WERI-Rb-1 (cell line): Measurements from ENCODE around the gene PRTG.
"Not testable (repeated sequence)": the region's sequence is repeated elsewhere in the genome, so short reads cannot be mapped to it uniquely, and the experiment has no call there.

Source experiments
- DNase-seq: peaks from one replicate; pipeline ENCODE4 v3.0.0-alpha.2; 2020
- H3K27ac ChIP-seq: fragments of 250-450 bp; sonication (Bioruptor Pico); 2 replicates; pipeline ENCODE4 v1.5.1; 2020; ENCODE audit warnings: mild to moderate bottlenecking, moderate library complexity
- H3K27me3 ChIP-seq: fragments of 250-450 bp; sonication (Bioruptor Pico); 2 replicates; pipeline ENCODE4 v1.5.1; 2021; ENCODE audit warnings: mild to moderate bottlenecking, low read depth, moderate library complexity; ENCODE audit not compliant: insufficient read depth, severe bottlenecking
- H3K36me3 ChIP-seq: fragments of 250-450 bp; sonication (Bioruptor Pico); 2 replicates; pipeline ENCODE4 v1.5.1; 2020; ENCODE audit warnings: mild to moderate bottlenecking, moderate library complexity
- H3K4me3 ChIP-seq: 2 replicates; pipeline ENCODE4 v1.5.1; 2011; ENCODE audit warnings: low read depth, mild to moderate bottlenecking, control low read depth, low read length
- H3K9me3 ChIP-seq: fragments of 250-450 bp; sonication (Bioruptor Pico); 2 replicates; pipeline ENCODE4 v1.5.1; 2021; ENCODE audit warnings: mild to moderate bottlenecking, moderate library complexity; ENCODE audit not compliant: severe bottlenecking
- CTCF ChIP-seq: IDR thresholded peaks from 2 replicates; pipeline ENCODE4 v1.5.1; 2011; ENCODE audit warnings: low read depth, mild to moderate bottlenecking, control low read depth, inconsistent platforms, low read length

The PRTG gene

DNA sequence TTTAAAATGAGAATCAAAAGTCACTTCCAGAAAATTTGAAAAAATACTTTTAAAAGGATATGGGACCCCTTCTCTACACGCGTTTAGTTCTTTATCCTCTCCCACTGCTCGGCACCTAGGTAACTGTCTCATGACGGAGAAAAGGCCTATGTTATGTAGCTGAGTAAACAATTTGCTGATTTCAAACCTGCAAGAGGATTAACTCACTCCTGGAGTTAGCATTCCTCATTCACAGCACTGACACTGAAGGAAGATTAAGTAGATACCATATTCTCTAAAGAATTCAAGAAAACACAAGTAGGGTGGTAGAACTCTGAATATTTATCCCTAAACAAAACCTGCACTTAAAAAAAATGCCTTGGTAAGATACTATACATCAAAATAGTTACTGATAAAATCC is 124.6 kb downstream of the PRTG start:
- Histone ChIP-seq H3K4me3 (no peak overlapping the region), H3K27me3 (no peaks in the 10 kb centered on the region), H3K36me3 (no peaks in the 10 kb centered on the region), H3K27ac (no peak overlapping the region), H3K9me3 (no peaks in the 10 kb centered on the region)
- no peak for DNase-seq
- no peak for TF ChIP-seq CTCF

GRCh38 chr15:55615445-55615844 is 127.5 kb downstream of the PRTG start:
- no peaks in the 10 kb centered on the region for H3K36me3 ChIP-seq
- no peak for DNase-seq

GRCh38 chr15:55613727-55614126 is 129.2 kb downstream of the PRTG start:
- no peak for TF ChIP-seq CTCF
- no peak overlapping the region for H3K4me3 ChIP-seq
- DNase-seq = no peak
- H3K36me3 ChIP-seq = no peaks in the 10 kb centered on the region
- H3K27me3 ChIP-seq = no peaks in the 10 kb centered on the region
- no peak overlapping the region for H3K27ac ChIP-seq
- no peaks in the 10 kb centered on the region for H3K9me3 ChIP-seq

More at GRCh38 chr15:55615445-55615844, 127.5 kb downstream of the PRTG start:
- Histone ChIP-seq H3K9me3 (no peaks in the 10 kb centered on the region), H3K27me3 (no peaks in the 10 kb centered on the region), H3K27ac (no peak overlapping the region), H3K4me3 (no peak overlapping the region)
- TF ChIP-seq CTCF = no peak

DNA sequence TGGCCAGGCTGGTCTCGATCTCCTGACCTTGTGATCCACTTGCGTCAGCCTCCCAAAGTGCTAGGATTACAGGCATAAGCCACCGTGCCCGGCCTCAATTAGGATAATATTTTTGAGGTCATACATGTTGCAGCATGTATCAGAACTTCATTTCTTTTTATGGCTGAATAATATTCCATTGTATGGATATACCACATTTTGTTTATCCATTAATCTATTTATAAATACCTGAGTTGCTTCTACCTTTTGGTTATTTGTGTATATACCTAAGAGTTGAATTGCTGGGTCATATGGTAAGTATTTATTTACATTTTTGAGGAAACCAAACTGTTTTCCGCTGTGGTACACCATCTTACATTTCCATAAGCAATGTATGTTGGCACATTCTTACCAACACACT is 136.7 kb downstream of the PRTG start:
- H3K4me3 ChIP-seq = no peak overlapping the region
- no peaks in the 10 kb centered on the region for H3K36me3 ChIP-seq
- no peak for DNase-seq
- H3K27me3 ChIP-seq = no peaks in the 10 kb centered on the region
- no peak overlapping the region for H3K27ac ChIP-seq
- no peak for TF ChIP-seq CTCF
- H3K9me3 ChIP-seq = peaks cover 8% of the 10 kb centered on the region

- no peak for DNase-seq
- Histone ChIP-seq H3K27me3 (no peaks in the 10 kb centered on the region), H3K36me3 (no peaks in the 10 kb centered on the region), H3K27ac (no peak overlapping the region), H3K9me3 (peaks cover 3% of the 10 kb centered on the region), H3K4me3 (no peak overlapping the region)
- TF ChIP-seq CTCF = no peak
Measured at GRCh38 chr15:55601374-55601773, 141.6 kb downstream of the PRTG start.

GRCh38 chr15:55599439-55599838 is 143.5 kb downstream of the PRTG start:
- DNase-seq = no peak
- Histone ChIP-seq H3K27me3 (no peaks in the 10 kb centered on the region), H3K36me3 (no peaks in the 10 kb centered on the region), H3K9me3 (no peaks in the 10 kb centered on the region), H3K4me3 (no peak overlapping the region), H3K27ac (no peak overlapping the region)
- no peak for TF ChIP-seq CTCF

GRCh38 chr15:55593019-55593418 is 149.9 kb downstream of the PRTG start:
- DNase-seq, H3K4me3 ChIP-seq, H3K27me3 ChIP-seq, H3K9me3 ChIP-seq, H3K36me3 ChIP-seq, H3K27ac ChIP-seq: not testable (repeated sequence)
